ENCODE results near the gene TIMM9. TPM values are rescaled to one million over a fixed set of nuclear protein-coding genes. Genes with fewer than 3 reads are reported as not detected.

Gene TIMM9, protein sequence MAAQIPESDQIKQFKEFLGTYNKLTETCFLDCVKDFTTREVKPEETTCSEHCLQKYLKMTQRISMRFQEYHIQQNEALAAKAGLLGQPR
- total RNA-seq = 30.1 and 32.9 TPM in 2 replicates

GRCh38 chr14:58427281-58428117 lies at the start of gene TIMM9, which contains the start of gene KIAA0586:
Gene TIMM9, minus strand, starts transcription at chr14:58427531. Its CDS starts 15,586 bp downstream, at chr14:58411945.
Gene KIAA0586, plus strand, starts transcription at chr14:58427719. Its CDS starts 546 bp downstream, at chr14:58428265.

DNA sequence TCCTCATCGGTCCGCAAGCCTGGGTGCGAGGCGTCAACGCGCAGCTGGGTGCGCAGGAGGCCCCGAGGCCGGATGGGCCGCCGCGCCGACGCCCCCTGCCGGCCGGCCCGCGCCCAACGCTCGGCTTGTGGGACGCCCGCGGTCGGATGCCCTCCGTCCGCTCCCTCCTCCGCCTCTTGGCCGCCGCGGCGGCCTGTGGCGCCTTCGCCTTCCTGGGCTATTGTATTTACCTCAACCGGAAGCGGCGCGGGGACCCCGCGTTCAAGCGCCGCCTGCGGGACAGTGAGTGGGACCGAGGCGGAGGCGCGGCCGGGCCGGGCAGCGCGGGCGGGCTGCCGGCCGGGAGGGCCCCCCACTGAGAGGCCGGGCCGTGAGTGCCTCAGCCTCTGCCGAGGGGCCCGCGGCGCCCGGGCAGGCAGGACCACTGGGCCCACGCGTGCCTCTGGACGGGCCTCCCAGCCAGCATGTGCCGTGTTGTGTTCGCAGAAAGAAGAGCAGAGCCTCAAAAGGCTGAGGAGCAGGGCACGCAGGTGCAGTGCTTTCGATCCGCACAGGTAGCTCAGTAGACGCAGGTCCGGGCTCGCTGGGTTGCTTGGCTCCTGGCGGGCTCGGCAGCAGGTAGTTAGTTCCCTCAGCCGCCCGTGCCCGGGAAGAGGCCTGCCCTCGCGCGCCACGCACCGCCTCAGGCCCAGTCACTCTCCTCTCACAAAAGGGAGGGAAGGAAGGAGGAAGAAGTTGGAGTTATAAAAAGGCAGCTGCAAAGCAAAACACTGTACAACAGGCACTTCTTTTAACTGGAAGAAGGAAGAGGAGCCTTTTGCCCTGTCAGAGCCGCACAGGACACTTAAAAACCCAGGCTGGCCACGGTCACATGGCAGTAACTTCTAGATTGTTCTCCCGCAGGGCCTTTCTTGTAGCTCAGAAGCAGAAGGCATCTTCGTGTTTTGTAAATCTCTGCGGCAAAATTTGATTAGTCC lies 31.2 kb downstream of the TIMM9 start, which contains the start of gene TOMM20L:
TSS of gene TOMM20L (plus strand) at position 119 of the 977 bp plus-strand sequence. CDS start at position 147, 28 bp downstream.

Other genes starting within 250 kb of the TIMM9 start
- gene ACTR10, start 227.4 kb downstream of the TIMM9 start, total RNA-seq = 41.4 and 44.4 TPM in 2 replicates
- 143 and 177 TPM in 2 replicates for gene PSMA3, start 182.7 kb downstream of the TIMM9 start, total RNA-seq
- 3.8 and 9.5 TPM in 2 replicates for gene ARID4A, start 129.0 kb downstream of the TIMM9 start, total RNA-seq
- gene TOMM20L, start 31.6 kb downstream of the TIMM9 start, total RNA-seq = not detected in 2 replicates
- gene KIAA0586, start 188 bp upstream of the TIMM9 start, total RNA-seq = 15.4 and 23.1 TPM in 2 replicates
- 1.4 and 2.6 TPM in 2 replicates for gene DACT1, start 210.4 kb upstream of the TIMM9 start, total RNA-seq

All from nasal cavity respiratory epithelium epithelial cell of viscerocranial mucosa (primary cell).